ENCODE results near the gene ANXA8. TPM values are rescaled to one million over a fixed set of nuclear protein-coding genes. Genes with fewer than 3 reads are reported as not detected.

The ANXA8 gene, protein sequence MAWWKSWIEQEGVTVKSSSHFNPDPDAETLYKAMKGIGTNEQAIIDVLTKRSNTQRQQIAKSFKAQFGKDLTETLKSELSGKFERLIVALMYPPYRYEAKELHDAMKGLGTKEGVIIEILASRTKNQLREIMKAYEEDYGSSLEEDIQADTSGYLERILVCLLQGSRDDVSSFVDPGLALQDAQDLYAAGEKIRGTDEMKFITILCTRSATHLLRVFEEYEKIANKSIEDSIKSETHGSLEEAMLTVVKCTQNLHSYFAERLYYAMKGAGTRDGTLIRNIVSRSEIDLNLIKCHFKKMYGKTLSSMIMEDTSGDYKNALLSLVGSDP
- total RNA-seq = 1.1 and 1.4 TPM in 2 replicates

DNA sequence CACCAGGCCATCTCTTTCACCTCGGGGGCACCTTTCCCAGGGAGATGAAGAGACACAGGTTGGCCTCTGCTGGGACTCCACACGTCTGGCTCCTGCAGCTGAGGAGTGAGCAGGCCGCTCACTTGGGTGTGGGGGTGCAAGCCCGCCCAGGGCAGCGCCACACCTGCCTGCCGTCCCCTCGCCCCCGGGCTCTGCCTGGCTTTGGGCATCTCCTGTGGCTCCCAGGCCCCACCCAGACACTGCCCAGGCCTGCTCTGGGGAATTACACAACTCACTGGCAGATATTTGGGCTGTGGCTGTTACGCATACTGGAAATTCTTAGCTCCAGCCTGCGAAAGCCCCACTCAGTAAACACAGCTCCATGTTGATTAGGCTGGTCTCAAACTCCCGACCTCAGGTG lies at the start of gene ANXA8:
Gene ANXA8, minus strand, starts transcription at position 193 of the 400 bp plus-strand sequence. Its CDS starts 182 bp downstream, at position 11.

DNA sequence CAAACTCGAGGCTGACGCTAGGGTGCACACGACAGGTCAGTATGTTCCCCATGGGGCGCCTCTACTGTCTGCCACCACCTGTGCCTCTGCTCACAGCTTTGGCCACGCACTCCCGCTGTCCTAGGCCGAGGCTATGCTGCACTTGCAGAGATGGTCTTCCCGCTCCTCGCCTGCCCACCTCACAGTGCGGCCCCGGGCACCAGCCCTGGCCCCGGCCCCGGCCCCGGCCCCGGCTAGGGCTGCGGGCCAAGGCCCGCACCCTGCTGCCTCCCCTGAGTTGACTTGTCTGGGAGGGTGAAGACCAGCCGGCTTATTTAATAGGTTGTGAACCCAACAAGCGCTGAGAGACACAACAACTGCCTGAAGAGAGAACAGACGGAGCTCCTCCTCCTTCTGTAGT lies 39.6 kb upstream of the ANXA8 start, which contains the start of gene AGAP9:
Gene AGAP9, minus strand, starts transcription at position 164 of the 400 bp plus-strand sequence. Its CDS starts 112 bp downstream, at position 52.

DNA sequence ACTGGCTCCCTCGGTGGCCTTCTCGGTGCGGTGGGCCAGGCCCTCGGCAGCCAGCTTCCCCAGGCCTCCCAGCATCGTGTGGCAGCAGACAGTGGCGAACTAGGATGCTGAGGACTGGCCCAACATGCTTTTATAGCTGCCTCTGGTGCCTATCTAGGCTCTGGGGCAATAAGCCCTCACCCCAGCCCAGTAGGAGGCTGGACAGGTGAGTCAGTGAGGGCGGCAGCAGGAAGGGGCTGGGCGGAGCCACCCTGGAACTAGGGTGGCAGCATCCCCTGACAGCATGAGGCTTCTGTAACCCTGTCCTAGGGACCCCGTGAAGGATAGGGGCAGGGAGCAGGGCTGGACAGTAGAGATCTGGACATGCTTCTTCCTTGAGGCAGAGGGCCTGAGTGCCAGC lies 7.7 kb upstream of the ANXA8 start, which contains the start of gene FAM25G:
Gene FAM25G, minus strand, starts transcription at position 101 of the 400 bp plus-strand sequence. Its CDS starts 26 bp downstream, at position 75.

Other genes starting within 250 kb of the ANXA8 start
- gene GDF10, start 183.9 kb downstream of the ANXA8 start, total RNA-seq = 0.14 and 1.2 TPM in 2 replicates
- gene GDF2, start 161.7 kb downstream of the ANXA8 start, total RNA-seq = not detected in 2 replicates
- gene RBP3, start 135.8 kb downstream of the ANXA8 start, total RNA-seq = under 0.01 TPM in 1 of 2 replicates, not detected in the other
- not detected in 2 replicates for gene ZNF488, start 99.8 kb downstream of the ANXA8 start, total RNA-seq
- not detected in 2 replicates for gene FAM25G, start 7.6 kb upstream of the ANXA8 start, total RNA-seq
- 1.8 and 2.9 TPM in 2 replicates for gene AGAP9, start 39.5 kb upstream of the ANXA8 start, total RNA-seq